Caki2 (cell line): Measurements from ENCODE around the gene SCART1. TPM values are rescaled to one million over a fixed set of nuclear protein-coding genes. Genes with fewer than 3 reads are reported as not detected.
"Not testable (repeated sequence)": the region's sequence is repeated elsewhere in the genome, so short reads cannot be mapped to it uniquely, and the experiment has no call there.

ENCODE experiments used
- DNase-seq: peaks from one replicate; pipeline ENCODE4 v3.0.0-alpha.2; 2015; ENCODE audit warnings: low read depth
- in situ Hi-C: cut with HindIII; loops from 2 replicates; pipeline ENCODE4 v1.10.0; 2016; ENCODE audit warnings: low sequenced_read_pairs, low pct_unique_long_range_greater_than_20kb, mixed read lengths
- total RNA-seq: library from RNA; depleted of rRNA; stranded (reverse); fragments of >200 nt; shearing (Covaris generic); gene quantifications from 2 replicates; pipeline ENCODE4 v1.2.3, GENCODE V29; 2014; ENCODE audit warnings: low replicate concordance

SCART1 gene
- total RNA-seq, 1 experiment from 2014 or later = 0.27 TPM

GRCh38 chr10:133465191-133465949 lies 11.6 kb downstream of the SCART1 start:
- in situ Hi-C loops = no loop called here
- DNase-seq = no peak

DNA sequence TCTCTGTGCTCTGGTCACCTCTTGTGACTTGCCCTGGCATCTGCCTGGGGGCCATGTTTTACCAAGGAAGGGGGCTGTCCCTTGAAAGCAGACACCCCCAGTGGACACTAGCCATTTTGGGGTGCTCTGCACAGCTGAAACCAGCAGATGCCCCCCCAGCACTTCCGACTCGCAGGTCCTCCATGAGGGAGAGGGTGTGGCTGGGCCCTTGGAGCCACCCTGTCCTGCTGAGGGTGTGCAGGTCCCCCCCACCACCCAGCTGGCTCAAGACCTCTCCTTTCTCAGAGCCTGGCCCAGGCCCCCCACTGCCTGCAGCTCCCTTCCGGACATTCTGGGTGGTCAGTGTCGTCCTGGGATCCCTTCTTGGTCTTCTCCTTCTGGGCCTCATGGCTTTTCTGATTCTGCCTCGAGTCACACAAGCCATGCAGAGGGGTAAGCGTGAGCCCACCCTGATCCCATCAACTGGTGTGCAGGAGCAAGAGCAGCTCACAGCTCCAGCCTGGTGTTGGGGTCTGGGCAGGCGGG lies 12.3 kb downstream of the SCART1 start:
- in situ Hi-C loops = no loop called here

GRCh38 chr10:133466683-133467275 lies 13.0 kb downstream of the SCART1 start:
- in situ Hi-C loops = no loop called here
- no peak for DNase-seq

More for the DNA sequence above, 12.3 kb downstream of the SCART1 start:
- no peak for DNase-seq

DNA sequence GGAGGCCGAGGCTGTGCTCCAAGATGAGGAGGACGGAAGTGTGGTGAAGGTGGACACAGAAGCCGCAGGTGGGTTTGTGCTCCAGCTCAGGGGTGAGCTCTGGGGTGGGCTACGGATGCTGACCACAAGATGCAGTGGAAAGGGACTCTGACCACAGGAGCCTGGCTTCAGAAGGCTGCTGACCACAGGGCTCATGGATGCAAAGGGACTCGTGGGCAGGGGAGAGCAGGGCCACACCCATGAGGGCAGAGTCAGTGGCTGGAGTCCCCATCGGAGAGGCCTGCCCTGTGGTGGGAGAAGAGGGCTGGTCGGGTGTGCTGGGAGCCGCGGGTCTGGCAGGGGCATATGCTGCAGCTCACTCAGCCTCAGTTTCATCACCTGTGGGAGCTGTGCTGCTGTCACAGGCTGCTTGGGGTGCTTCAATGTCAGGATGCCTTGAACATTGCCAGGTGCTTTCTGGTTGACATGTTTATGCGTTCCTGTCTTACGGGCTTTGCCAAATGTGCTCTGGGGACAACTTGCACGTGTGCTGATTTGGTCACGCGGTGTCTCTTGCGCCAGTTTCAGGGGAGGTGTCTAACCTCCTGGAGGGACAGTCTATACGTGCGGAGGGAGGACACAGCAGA lies 13.7 kb downstream of the SCART1 start:
- in situ Hi-C loops = no loop called here

DNA sequence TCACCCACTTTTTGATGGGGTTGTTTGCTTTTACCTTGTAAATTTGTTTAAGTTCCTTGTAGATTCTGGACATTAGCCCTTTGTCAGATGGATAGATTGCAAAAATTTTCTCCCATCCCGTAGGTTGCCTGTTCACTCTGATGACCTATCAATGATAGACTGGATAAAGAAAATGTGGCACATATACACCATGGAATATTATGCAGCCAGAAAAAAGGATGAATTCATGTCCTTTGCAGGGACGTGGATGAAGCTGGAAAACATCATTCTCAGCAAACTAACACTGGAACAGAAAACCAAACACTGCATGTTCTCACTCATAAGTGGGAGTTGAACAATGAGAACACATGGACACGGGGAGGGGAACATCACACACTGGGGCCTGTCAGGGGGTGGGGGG lies 15.5 kb downstream of the SCART1 start:
- DNase-seq, in situ Hi-C loops: not testable (repeated sequence)

More for the DNA sequence above, 13.7 kb downstream of the SCART1 start:
- DNase-seq = no peak

DNA sequence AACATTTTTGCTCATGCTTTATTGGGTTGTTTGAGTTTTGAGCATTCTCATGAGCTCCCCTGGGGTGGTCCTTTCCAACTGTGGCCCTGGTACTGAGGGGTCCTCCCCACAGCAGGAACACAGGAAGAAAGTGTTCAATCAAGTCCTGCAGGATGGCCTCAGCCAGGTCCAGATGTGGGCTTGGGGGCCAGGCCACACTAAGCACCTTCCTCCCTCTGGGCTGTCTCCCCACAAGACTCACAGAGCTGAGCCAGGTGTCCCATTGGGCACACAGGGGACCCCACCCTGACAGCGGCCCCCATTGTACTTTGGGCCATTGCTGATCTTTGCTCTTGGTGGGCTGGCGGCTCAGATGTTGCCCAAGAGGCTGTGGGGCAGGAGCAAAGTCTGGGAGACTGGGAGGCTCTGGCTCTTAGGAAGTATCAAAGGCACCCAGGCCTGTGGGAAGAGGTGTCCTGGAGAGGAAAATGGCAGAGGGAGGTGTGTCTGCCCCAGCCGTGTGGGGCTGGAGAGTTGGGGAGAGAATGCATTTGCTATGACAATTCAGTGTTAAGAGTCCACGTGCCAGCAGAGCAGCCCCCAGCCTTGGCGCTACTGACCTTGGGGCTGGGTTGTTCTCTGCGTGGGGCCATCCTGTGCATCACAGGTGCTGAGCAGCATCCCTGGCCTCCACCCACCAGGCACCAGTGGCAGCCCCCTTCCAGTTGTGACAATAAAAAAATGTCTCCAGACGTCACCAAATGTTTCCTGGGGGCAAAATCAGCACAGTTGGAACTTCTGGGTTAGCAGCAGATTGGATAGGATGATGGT lies 17.8 kb downstream of the SCART1 start:
- in situ Hi-C loops = no loop called here
- DNase-seq = no peak

DNA sequence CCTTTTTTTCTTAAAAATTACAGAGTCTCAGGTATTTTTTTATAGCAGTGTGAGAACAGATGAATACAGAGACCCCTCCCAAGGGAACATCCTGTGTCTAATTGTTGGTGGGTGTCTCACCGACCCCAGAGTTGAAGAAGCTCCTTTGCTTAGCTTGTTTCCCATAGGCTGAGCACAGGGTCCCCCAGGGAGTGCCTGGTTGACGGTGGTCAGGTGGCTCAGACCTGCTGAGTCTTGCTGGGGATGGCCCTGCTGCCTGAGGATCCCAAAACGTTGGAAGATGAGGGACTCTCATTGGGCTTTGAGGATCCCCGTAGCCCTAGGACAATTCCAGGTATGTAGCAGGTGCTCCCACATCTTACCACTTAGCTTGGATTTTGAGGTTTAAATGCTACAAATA lies 19.5 kb downstream of the SCART1 start:
- DNase-seq = no peak
- in situ Hi-C loops = no loop called here

GRCh38 chr10:133474027-133474426 lies 20.3 kb downstream of the SCART1 start:
- in situ Hi-C loops = no loop called here
- DNase-seq = no peak

GRCh38 chr10:133474665-133475424 lies 21.1 kb downstream of the SCART1 start:
- in situ Hi-C loops = no loop called here

DNA sequence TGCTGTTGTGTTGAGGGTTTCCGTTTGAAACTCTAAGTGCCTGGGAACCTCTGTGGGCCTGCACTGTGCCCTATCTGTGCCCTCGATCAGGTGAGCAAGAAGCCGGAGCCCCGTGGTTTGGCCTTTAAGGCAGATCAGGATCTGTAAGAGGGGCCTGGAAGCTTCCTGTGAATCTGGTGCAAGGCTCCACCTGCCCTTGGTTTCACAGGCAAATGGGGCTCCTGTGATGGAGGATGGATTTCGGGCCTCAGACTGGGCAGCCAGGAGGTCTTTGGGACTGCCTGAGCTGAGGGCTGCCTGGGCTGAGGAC lies 21.6 kb downstream of the SCART1 start:
- in situ Hi-C loops = no loop called here
- no peak for DNase-seq

More at GRCh38 chr10:133474665-133475424, 21.1 kb downstream of the SCART1 start:
- DNase-seq = no peak

GRCh38 chr10:133475821-133476640 lies 22.3 kb downstream of the SCART1 start:
- DNase-seq = no peak
- in situ Hi-C loops = no loop called here

- no peak for DNase-seq
- in situ Hi-C loops = no loop called here
Measured at GRCh38 chr10:133476641-133476990, 22.9 kb downstream of the SCART1 start.

- DNase-seq = no peak
- in situ Hi-C loops = no loop called here
Measured at GRCh38 chr10:133481086-133481643, 27.4 kb downstream of the SCART1 start.

DNA sequence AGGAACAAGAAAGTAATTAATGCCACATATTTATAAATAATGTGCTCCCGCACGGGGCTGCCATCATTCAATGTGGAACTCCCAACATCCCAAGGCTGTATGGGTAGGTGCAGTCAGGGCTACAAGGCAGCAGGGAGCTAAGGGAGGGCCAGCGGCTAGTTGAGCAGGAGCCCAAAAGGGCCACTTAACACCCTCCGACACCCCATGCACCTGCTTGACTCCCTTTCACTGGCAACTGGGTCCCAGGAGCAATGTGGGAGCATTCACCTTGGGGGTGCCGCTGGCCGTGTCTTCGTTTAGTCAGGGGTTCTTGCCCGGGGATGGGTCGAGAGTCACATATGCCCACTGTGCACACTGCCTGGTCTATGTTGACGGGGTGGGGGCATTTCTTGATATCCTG lies 27.9 kb downstream of the SCART1 start:
- in situ Hi-C loops = no loop called here
- DNase-seq = no peak

- in situ Hi-C loops = no loop called here
- peak; percentile 5 for DNase-seq
Measured at GRCh38 chr10:133484818-133485217, 31.1 kb downstream of the SCART1 start.

- no peak for DNase-seq
- in situ Hi-C loops = no loop called here
Measured at GRCh38 chr10:133487085-133487484, 33.3 kb downstream of the SCART1 start.

DNA sequence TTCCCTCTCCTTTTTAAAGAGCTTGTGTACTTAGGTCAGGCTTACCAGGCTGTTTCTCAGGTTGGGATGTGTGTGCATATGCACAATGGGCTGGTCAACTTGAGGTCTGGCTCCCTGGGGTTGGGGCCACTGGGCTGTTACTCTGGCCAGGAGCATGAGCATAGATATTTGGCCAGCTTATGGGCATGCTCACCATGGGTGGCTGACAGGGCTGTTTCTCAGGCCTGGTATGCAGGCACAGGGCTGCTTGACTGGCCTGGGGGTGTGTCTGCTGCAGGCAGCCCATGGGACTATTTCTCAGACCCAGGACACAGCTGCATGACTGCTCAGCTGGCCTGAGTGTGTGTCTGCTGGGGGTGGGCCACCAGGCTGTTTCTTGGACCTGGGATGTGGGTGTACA lies 34.6 kb downstream of the SCART1 start:
- DNase-seq = no peak
- in situ Hi-C loops = no loop called here
